BLaER1 treated with 17β-estradiol and CSF1 and Interleukin-3, amounts not matched to agents 10 nM and 100 nM (cell line): ENCODE measurements around the gene PSD4.
A peak's percentile ranks its signal among the peaks of the same experiment; 100 is the strongest.

Source experiments
- H3K27ac ChIP-seq, 11 experiments: shearing (Covaris generic); formaldehyde crosslinking; 2 replicates each; pipeline ENCODE4 v1.8.1; 2022
- H3K27me3 ChIP-seq, 11 experiments: shearing (Covaris generic); formaldehyde crosslinking; 2 replicates each; pipeline ENCODE4 v1.8.1; 2022
- H3K36me3 ChIP-seq, 11 experiments: shearing (Covaris generic); formaldehyde crosslinking; 2 replicates each; pipeline ENCODE4 v1.8.1; 2022
- H3K4me1 ChIP-seq, 10 experiments: shearing (Covaris generic); formaldehyde crosslinking; 2 replicates each; pipeline ENCODE4 v1.8.1; 2022
- H3K4me2 ChIP-seq, 11 experiments: shearing (Covaris generic); formaldehyde crosslinking; 2 replicates each; pipeline ENCODE4 v1.8.1; 2022
- H3K4me3 ChIP-seq, 10 experiments: shearing (Covaris generic); formaldehyde crosslinking; 2 replicates each; pipeline ENCODE4 v1.8.1; 2022
- H3K9ac ChIP-seq, 11 experiments: shearing (Covaris generic); formaldehyde crosslinking; 2 replicates each; pipeline ENCODE4 v1.8.1; 2022
- H3K9me3 ChIP-seq, 11 experiments: shearing (Covaris generic); formaldehyde crosslinking; replicated peaks in 1 of 11; 2 replicates each; pipeline ENCODE4 v1.8.1; 2022
- H4K20me1 ChIP-seq, 11 experiments: shearing (Covaris generic); formaldehyde crosslinking; 2 replicates each; pipeline ENCODE4 v1.8.1; 2022
- Cebpa-rat ChIP-seq, 11 experiments: shearing (Covaris generic); IDR thresholded peaks; 2 replicates each; pipeline ENCODE4 v1.8.1; 2022

Gene PSD4

DNA sequence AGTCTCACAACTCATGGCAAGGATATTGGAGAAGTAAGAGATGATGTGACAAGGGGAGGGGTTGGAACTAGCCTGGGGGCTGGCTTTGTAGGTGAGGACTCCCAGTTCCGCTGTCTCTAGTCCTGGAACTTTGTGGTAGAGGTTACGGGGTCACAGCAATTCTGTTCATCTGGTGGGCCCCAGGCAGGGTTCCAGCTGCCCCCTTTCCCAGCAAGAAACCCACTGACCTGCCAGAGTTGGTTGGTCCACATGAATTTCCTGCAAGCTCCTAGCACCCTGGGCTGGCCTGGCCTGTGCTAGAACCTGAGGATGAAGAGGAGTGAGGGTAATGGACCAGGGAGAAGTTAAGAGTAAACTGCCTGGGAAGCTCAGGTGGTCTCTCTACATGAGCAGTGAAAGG lies 41.3 kb downstream of the PSD4 start:
- peaks cover 83 to 92% (median 90%) of the 10 kb centered on the region in 10 experiments for H3K4me1 ChIP-seq
- TF ChIP-seq Cebpa-rat (IDR thresholded peaks at IDR 0.05): no peak

DNA sequence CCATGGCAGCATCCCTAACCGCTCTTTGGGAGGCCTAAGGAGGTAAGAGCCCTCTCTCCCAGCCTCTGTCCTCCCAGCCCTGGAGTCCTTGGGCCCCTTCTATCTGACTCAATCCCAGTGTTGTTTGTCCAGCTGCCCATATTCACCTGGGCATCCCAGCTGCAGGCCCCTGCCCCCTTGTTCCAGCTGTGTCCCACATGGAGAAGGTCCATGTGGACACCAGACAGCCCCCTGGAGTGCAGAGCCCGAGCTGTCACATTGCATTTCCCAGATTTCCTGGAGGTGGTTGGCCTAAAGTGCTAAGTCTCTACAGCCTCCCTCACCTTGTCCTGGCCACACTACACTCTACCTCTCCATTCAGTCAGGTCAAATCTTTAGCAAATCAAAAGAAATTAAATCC lies 42.5 kb downstream of the PSD4 start:
- H3K4me1 ChIP-seq: peaks cover 77 to 93% (median 91%) of the 10 kb centered on the region in 10 experiments
- H4K20me1 ChIP-seq: peaks cover 0 to 18% (median 0%) of the 10 kb centered on the region in 11 experiments; a peak in 5 of 22 replicates
- peaks cover 0 to 18% (median 0%) of the 10 kb centered on the region in 11 experiments; a peak in 7 of 22 replicates for H3K27me3 ChIP-seq
- H3K9ac ChIP-seq: no peak overlapping the region
- no peaks in the 10 kb centered on the region for H3K36me3 ChIP-seq
- TF ChIP-seq Cebpa-rat (IDR thresholded peaks at IDR 0.05): no peak
- H3K27ac ChIP-seq: peak overlapping the region in 2 of 11 experiments; percentile 2 to 72; a peak in 3 of 22 replicates
- H3K4me3 ChIP-seq: no peak overlapping the region
- H3K4me2 ChIP-seq: peak overlapping the region; percentile 85 to 99 (median 95)
- no peaks in the 10 kb centered on the region for H3K9me3 ChIP-seq

More for the DNA sequence above, 41.3 kb downstream of the PSD4 start:
- H3K4me2 ChIP-seq: peak overlapping the region; percentile 4 to 96 (median 80); a peak in 19 of 22 replicates
- H4K20me1 ChIP-seq: peaks cover 0 to 18% (median 0%) of the 10 kb centered on the region in 11 experiments; a peak in 5 of 22 replicates
- no peak overlapping the region for H3K27ac ChIP-seq
- H3K9me3 ChIP-seq: no peaks in the 10 kb centered on the region
- no peak overlapping the region for H3K4me3 ChIP-seq
- peaks cover 0 to 29% (median 4%) of the 10 kb centered on the region in 11 experiments; a peak in 9 of 22 replicates for H3K27me3 ChIP-seq
- H3K36me3 ChIP-seq: no peaks in the 10 kb centered on the region
- no peak overlapping the region for H3K9ac ChIP-seq

DNA sequence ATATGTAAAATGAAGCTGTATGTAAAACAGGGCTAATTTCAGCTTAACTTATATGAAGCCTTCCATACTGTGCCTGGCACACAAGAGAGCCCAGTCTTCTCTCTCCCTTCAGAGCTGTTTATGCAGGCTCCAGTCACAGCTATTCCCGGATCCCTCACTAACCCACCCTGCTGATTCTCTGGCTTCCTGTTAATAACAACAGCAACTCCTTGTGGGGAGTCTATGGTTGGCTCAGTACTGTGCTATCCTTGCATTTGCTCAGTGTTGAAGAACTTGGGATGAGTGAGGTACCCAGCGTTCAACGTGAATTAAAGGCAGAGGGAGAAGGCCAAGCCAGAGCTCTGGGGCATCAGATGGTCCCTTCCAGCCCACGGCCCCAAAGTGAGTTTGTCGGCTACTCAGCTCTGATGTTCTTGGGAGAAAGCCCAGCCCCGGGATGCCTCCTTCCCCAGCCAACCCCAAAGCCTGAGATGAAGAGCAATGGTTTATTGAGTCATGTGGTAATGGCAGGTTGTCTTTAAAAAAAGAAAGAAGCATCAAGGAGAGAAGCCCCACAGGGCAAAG lies 43.2 kb downstream of the PSD4 start:
- Histone ChIP-seq H3K9me3 (no peaks in the 10 kb centered on the region), H3K27me3 (peaks cover 0 to 15% (median 0%) of the 10 kb centered on the region in 11 experiments; a peak in 7 of 22 replicates), H3K4me2 (peak overlapping the region; percentile 85 to 99 (median 95)), H3K9ac (peak overlapping the region in 9 of 11 experiments; percentile 33 to 76 (median 61); a peak in 14 of 22 replicates), H4K20me1 (peaks cover 0 to 18% (median 0%) of the 10 kb centered on the region in 11 experiments; a peak in 5 of 22 replicates), H3K27ac (peak overlapping the region; percentile 33 to 91 (median 72); a peak in 21 of 22 replicates), H3K4me1 (peaks cover 70 to 88% (median 84%) of the 10 kb centered on the region in 10 experiments), H3K36me3 (no peaks in the 10 kb centered on the region), H3K4me3 (peak overlapping the region in 4 of 10 experiments; percentile 6 to 42 (median 32); a peak in 2 of 20 replicates)
- no peak for TF ChIP-seq Cebpa-rat (IDR thresholded peaks at IDR 0.05)

DNA sequence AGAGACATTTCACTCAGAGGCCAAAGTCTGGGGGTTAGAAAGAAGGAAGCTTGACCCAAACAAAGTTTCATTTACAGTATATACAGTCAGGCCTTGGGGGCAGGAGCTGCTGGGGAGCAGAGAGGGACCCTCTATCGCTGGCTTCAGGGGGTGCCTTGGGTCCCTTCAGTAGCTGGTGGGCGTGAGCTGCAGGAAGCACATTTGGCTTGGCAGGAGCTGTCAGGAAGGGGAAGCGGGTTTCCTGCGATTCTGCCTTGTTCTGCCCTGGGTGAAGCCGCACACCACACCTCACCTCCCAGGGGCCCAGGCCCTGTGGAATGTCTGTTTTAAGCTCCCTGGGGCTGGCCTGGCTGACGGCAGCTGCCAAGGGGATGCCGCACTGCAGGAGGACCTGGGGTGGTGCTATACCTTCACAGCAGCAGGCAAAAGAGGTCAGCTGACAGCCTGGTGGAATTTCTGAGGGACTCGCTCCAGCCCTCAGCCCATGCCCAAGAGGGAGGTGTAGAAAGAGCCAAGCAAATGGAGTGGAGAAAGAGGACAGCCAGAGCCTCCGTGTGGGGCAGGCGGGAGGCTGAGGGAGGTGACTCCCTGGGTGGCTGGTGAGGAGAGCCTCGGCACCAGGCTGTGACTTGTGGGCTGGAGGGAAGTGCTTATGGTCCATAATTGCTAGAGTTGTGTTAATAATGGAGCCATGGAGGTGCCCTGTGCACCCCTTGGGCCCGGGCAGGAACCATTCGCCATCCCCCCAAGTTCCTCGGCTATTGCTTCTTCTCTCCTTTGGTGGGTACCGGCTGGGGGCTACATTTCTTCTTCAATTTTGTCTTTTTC lies 43.9 kb downstream of the PSD4 start:
- H3K4me2 ChIP-seq: peak overlapping the region; percentile 85 to 99 (median 95)
- H3K4me3 ChIP-seq: peak overlapping the region in 7 of 10 experiments; percentile 28 to 47 (median 33); a peak in 10 of 20 replicates
- H3K27ac ChIP-seq: peak overlapping the region; percentile 38 to 91 (median 72); a peak in 21 of 22 replicates

DNA sequence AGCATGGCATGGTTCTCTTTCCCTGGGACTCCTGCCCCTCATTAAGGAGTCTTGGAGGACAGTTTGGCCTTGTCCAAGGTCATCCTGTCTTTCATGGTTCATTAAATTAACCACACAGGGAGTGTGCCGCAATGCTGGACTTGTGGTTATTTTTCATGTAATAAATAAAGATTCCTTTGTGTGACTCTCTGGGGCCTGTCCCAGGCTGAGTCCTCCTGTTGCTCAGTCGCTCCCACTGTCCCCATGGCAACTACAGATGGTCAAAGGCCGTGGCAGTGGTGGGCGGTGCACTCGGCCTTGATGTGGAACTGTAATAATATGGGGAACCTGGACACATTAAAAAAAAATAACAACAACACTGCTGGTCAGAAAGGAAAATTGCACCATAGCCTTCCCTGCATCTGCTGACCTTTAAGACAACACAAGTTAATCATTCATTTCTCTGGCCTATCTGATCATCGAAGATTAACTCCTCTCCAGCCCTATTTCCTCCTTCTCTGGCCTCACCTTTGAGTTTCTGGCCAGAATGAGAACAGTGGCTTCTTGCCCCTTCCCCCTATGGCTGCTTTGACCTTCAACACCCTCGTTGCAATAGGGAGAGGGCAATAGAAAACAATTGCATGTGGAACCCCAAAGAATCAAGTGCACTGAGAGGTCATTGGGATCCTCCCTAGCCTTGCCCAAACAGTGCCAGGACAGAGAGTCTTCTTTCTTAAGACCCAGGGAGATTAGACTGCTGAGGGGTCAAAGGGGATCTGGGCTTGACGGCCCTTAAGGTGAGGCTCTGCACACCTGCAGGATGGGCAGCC lies 44.7 kb downstream of the PSD4 start:
- H3K9ac ChIP-seq: peak overlapping the region; percentile 30 to 76 (median 63); a peak in 21 of 22 replicates
- peaks cover 57 to 74% (median 69%) of the 10 kb centered on the region in 10 experiments for H3K4me1 ChIP-seq

More for the DNA sequence above, 43.9 kb downstream of the PSD4 start:
- no peaks in the 10 kb centered on the region for H3K9me3 ChIP-seq
- no peaks in the 10 kb centered on the region for H3K36me3 ChIP-seq
- peaks cover 0 to 15% (median 0%) of the 10 kb centered on the region in 11 experiments; a peak in 6 of 22 replicates for H3K27me3 ChIP-seq
- peaks cover 64 to 81% (median 78%) of the 10 kb centered on the region in 10 experiments for H3K4me1 ChIP-seq
- H3K9ac ChIP-seq: peak overlapping the region; percentile 30 to 76 (median 63); a peak in 21 of 22 replicates
- no peak for TF ChIP-seq Cebpa-rat (IDR thresholded peaks at IDR 0.05)
- H4K20me1 ChIP-seq: peaks cover 0 to 18% (median 0%) of the 10 kb centered on the region in 11 experiments; a peak in 5 of 22 replicates

DNA sequence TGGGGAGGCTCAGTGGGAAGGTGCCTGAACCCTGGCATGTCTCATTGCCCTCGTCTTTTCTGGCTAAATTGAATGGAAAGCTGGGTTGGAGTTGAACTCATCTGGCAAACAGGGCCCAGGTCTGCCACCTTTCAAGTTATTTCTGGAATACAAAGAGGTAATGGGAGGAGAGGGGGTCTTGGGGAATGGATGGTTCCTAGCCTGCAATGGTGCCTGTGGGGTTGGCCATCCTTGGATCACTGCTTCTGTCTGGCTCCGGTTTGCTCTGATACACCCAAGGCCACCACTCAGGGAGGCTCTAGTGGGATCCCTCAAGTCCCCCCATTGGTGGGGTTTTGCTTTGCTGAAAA lies 45.3 kb downstream of the PSD4 start:
- Histone ChIP-seq H3K27me3 (peaks cover 0 to 9% (median 0%) of the 10 kb centered on the region in 11 experiments; a peak in 5 of 22 replicates), H3K27ac (peak overlapping the region in 9 of 11 experiments; percentile 16 to 91 (median 72); a peak in 14 of 22 replicates), H3K9ac (peak overlapping the region in 3 of 11 experiments; percentile 61 to 65 (median 65); a peak in 5 of 22 replicates), H3K4me1 (peaks cover 52 to 68% (median 64%) of the 10 kb centered on the region in 10 experiments), H3K4me2 (peak overlapping the region; percentile 85 to 99 (median 95)), H4K20me1 (peaks cover 0 to 18% (median 0%) of the 10 kb centered on the region in 11 experiments; a peak in 5 of 22 replicates), H3K9me3 (no peaks in the 10 kb centered on the region), H3K4me3 (peak overlapping the region in 1 of 10 experiments; percentile 9; a peak in 2 of 20 replicates), H3K36me3 (no peaks in the 10 kb centered on the region)
- no peak for TF ChIP-seq Cebpa-rat (IDR thresholded peaks at IDR 0.05)

More for the DNA sequence above, 44.7 kb downstream of the PSD4 start:
- H3K27ac ChIP-seq: peak overlapping the region; percentile 38 to 91 (median 72); a peak in 20 of 22 replicates
- H3K4me3 ChIP-seq: peak overlapping the region in 7 of 10 experiments; percentile 9 to 47 (median 32); a peak in 9 of 20 replicates
- peaks cover 0 to 11% (median 0%) of the 10 kb centered on the region in 11 experiments; a peak in 6 of 22 replicates for H3K27me3 ChIP-seq
- H3K9me3 ChIP-seq: no peaks in the 10 kb centered on the region
- peak overlapping the region; percentile 85 to 99 (median 95) for H3K4me2 ChIP-seq
- peaks cover 0 to 18% (median 0%) of the 10 kb centered on the region in 11 experiments; a peak in 5 of 22 replicates for H4K20me1 ChIP-seq
- H3K36me3 ChIP-seq: no peaks in the 10 kb centered on the region
- peak in 2 of 11 experiments; percentile 39 to 71; a peak in 2 of 22 replicates for TF ChIP-seq Cebpa-rat (IDR thresholded peaks at IDR 0.05)

DNA sequence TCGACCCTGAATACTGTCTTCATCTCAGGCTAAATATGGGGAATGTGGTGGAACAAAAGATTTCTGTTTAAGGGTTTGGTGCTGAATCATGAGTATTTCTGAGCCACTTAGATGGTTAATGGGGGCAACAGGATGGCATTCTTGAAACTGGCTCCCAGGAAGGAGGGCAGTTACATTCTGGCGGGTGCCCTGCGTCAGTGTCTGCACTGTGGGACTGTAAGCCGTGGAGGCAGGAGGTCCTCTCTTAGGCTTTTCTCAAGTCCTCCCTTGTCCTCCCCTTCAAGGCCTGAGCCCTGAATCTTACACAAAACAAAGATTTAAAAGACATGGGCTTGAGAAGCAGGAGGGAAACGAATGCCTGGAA lies 45.7 kb downstream of the PSD4 start:
- no peaks in the 10 kb centered on the region for H3K36me3 ChIP-seq
- H3K4me3 ChIP-seq: no peak overlapping the region; a peak in 1 of 20 replicates
- no peak for TF ChIP-seq Cebpa-rat (IDR thresholded peaks at IDR 0.05)
- peaks cover 52 to 64% (median 59%) of the 10 kb centered on the region in 10 experiments for H3K4me1 ChIP-seq
- H3K9me3 ChIP-seq: no peaks in the 10 kb centered on the region
- peak overlapping the region in 7 of 11 experiments; percentile 16 to 91 (median 75); a peak in 11 of 22 replicates for H3K27ac ChIP-seq
- H3K9ac ChIP-seq: peak overlapping the region in 3 of 11 experiments; percentile 20 to 40 (median 29); a peak in 3 of 22 replicates
- peak overlapping the region; percentile 85 to 99 (median 95) for H3K4me2 ChIP-seq
- peaks cover 0 to 9% (median 0%) of the 10 kb centered on the region in 11 experiments; a peak in 5 of 22 replicates for H3K27me3 ChIP-seq
- H4K20me1 ChIP-seq: peaks cover 0 to 18% (median 0%) of the 10 kb centered on the region in 11 experiments; a peak in 5 of 22 replicates
